NOMO-1 treated with dmso at 0.1 percent for 144 hours (cell line): Measurements from ENCODE around the gene LDB1.

Source experiments
- DNase-seq: peaks from one replicate; lab custom pipeline; 2025; ENCODE audit not compliant: unreplicated experiment; lab: John Stamatoyannopoulos, UW

Gene LDB1

DNA sequence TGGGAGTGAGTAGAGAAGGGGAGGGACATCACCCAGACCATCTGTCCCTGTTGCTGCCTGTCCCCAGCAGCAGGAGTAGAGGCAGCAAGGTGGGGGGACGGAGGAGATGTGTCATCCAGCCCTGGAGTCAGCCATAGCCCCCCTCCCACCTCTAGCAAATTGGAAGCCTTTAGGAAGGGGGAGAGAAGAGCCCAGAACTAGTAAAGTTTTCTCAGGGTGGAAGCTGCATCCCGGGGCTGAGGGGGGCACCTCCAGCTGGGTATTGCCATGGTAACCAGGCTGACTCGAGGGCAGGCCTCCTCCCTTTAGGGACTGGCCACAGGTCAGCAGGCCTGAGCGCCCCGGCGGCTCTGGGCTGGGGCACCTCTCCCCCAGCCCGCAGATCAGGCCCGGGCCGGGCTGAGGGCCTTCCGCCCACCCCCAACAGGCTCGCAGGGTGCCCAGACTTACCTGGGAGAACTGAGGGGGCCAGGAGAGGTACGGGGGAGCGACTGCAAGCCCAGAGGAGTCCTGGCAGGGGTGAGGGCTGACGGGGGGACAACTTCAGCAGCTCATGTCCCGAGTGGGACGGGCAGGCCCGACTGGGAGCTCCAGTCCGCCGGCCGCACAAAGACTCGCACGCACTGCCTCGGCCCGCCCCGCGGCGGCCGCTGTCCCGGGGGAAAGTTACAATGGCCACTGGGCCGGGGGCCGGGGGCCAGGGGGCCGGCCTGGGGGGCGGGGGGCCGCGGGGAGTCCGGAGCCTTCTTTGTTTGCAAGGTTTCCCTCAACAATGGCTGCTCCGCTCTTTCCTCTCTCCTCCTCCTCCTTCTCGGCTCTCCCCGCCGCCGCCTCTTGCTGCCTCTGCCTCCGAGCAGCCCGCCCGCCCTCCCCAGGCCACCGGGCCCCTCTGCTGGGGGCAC is 6.0 kb downstream of the LDB1 start:
- no peak for DNase-seq

DNA sequence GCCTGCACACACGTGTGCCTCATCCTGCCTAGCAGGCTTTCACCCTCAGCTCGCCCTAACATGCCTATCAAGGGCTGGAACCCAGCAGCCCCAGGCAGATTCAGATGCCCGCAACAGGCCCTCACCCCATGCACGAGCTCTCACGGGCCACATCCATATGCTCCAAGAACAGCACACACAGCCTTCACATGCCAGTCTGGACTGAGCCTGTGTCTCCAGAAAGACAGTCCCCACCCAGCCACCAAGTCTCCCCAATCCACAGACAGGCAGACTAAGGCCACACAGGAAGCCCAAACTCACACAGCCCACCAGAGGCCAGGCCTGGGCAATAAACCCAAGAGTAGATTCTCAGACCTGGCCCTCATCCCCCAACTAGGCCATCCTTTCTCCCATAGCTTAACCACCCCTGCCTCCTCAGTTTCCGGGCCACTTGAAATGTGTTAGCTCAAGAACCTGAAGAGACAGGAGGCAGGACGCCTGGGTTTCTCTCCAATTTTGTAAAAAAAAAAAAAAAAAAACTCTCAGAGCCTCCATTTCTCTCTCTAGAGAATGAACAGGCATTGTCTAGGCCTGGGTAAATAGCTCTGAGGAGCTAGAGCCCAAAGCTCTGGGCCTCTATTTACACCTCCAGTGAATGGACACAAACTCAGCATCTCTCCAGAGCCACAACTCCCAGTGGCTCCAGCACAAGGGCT is 6.8 kb downstream of the LDB1 start:
- DNase-seq: no peak

DNA sequence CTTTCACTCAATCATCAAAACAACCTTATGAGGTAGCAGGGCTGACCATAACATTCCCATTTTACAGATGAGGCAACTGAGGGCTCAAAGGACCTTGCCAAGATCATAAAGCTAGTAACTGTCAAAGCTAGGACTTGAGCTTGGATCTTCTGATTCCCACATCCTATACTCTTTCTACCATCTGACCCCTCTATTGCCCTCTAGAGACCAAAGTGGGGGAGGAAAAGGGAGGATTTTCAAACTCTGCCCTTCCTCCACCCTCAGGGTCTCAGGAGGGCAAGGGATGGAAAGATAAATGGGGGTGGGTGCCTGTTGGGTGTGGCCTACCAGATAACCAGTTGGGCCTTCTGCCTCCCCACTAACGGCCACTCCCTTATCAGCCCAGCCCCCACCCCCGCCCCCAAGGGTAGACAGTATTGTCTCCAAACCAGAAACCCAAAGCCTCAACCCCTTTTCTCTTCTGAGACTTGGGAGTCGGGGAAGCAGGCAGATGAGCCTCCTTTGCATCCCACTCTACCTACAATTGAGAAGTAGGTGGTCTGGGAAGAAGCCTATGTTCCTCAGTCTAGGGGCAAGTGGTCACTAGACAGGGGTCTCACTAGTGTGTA is 7.9 kb downstream of the LDB1 start:
- DNase-seq: no peak

DNA sequence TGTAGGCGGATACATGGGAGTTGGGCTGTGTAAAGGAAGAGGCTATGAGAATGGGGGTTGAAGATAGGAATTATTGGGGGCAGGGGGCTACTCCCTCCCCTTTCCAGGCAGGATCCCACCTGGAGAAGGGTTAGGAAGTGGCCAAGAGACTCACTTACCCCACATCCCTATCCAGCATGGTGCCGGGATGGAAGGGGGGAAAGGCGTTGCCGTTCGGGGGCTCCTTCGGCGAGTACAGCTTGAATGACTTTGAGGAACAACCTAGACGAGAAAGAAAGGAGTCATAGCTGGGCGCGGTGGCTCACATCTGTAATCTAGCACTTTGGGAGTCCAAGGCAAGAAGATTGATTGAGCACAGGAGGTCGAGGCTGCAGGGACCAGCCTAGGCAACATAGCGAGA is 8.9 kb downstream of the LDB1 start:
- DNase-seq: no peak

DNA sequence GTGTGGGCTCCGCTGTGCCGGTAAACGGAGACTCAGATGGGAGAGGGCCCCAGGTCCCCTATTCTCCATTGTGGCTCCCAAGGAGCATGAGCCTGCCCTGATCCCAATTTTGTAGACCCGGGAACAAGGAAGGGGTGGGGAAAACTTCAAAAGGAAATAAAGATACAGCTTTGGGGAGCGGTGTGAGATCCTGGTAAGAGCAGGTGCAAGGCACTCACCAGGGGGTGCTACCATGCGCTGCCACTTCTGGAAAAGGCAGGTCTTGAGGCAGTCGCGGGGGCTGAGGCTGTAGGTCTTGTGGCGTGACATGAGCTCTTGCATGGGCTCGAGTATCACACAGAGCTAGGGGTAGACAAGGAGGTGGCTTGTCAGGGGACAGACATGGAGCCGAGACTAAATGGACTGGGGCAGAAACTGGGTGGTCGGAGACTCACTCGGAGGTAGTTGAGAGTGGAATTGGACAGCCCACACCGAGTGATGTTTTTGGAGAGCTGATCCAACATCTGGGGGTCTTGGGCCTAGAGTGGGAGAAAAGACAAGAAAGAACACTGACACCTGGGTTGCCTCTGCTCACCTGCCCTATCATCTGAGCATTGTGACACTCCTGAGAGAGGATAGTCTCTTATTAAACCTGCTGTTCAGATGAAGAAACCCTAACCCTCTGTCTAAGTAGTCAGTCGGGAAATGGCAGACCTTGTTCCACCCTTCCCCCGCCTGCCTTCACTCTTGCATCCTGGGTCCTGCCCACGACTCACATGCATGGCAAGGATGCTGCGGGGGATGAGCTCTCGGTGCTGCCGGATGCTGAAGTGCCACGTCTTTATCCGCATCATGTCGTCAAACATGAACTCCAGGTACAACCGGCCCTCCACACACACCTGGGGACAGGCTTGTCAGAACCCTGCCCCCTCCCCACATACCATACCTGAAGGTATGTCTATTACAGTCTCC is 10.7 kb downstream of the LDB1 start:
- no peak for DNase-seq

DNA sequence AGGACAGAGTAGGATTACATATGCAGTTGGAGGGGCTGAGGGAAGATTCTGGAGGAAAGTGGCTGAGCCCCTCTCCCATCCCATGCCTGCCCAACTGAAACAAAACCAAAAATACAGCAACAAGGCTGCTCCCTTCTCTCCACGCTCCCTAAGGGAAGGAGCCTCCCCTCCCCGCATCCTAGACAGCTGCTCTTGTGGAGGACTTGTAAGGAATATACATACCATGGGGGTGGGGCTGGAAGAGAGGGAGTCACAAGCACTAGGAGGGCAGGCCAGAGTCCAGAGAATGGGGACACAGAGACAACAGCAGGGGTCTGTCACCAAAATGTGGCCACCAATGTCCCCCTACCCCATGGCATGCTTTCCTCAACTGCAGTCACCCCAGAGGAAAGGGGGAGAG is 13.2 kb downstream of the LDB1 start:
- DNase-seq: no peak

GRCh38 chr10:102102421-102102820 is 17.7 kb downstream of the LDB1 start:
- no peak for DNase-seq

DNA sequence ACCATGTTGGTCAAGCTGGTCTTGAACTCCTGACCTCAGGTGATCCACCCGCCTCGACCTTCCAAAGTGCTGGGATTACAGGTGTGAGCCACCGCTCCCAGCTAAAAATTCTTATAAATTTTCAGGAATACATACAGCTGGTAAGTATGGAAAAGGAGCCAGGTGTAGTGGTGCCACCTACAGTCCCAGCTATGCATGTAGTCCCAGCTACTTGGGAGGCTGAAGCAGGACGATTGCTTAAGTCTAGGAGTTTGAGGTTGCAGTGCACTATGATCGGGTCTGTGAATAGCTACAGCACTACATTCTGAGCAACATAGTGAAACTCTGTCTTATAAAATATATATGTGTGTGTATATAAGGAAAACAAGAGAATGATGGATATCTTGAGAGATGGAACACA is 19.0 kb downstream of the LDB1 start:
- DNase-seq: no peak

GRCh38 chr10:102096449-102096848 is 23.7 kb downstream of the LDB1 start:
- no peak for DNase-seq

DNA sequence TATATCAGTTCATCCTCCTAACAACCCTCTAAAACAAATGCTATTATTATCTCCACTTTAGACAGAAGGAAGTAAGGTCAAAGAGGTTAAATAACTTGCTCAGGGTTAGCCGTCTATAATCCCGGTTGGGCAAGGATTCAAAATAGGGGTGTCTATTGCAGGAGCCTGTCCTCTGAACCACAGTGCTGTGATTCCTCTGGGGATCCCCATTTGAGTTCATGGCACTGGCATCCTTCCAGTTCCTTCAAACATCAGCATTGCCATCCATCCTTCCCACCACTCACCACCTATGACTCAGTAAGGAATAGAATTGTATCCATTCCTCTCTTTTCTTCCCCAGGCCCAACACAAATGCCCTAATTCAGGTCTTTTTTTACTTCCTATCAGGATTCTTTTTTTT is 29.4 kb downstream of the LDB1 start:
- DNase-seq: no peak

DNA sequence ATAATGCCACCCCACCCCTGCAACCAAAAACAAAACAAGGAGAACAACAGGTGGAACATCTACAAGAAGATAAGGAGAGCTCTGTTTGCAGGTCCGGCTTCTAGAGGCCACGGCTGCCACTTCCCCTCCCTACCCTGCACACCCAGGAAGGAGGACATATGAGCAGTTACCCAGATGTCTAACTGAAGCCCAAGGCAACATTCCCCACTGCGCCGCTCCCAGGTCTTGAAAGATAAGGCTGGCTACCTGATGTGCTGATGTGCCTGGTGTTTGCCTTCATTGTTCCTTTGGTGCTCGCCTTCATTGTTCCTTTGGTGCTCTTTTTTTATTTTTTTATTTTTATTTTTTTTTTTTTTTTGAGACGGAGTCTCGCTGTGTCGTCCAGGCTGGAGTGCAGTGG is 34.0 kb downstream of the LDB1 start:
- no peak for DNase-seq

- DNase-seq: peak; percentile 1
Observed at GRCh38 chr10:102085336-102085735, 34.8 kb downstream of the LDB1 start.

GRCh38 chr10:102083541-102083940 is 36.6 kb downstream of the LDB1 start:
- no peak for DNase-seq

DNA sequence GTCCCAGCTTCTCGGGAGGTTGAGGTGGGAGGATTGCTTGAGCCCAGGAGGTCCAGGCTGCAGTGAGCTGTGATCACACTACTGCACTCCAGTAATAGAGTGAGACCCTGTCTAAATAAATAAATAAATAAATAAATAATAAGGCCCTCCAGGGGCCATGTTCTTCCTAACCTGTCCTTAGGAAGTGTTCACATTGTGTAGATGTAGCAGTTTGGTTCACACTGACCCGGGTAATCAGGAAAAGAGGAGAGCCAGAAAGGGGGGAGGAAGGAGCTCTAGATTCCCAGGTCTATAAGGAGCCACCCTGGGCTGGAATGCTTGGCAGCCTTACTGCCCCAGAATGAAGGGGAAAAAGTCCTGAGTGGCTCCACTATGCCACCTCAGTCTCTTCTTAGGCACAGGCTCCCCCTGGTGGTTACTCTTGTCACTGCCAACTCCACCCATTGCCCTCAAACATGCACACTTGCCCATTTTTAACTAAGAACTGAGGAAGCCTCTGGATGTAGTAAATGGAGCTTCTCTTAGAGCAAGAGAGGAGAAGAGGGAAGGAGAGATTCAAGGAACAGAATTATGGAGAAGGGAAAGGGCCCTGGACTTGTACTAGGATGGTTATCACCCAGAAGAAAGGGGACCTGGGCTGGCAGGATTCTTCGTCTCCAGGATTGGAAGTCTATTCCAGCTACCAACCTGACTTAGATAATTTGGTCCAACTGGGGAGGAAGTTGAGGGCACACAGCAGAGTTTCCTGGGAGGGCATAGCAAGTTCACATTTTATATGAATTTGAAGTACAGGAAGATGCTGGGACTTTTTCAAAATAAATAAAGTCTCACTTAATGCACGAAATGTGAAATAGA is 47.3 kb downstream of the LDB1 start:
- DNase-seq: peak; percentile 64

GRCh38 chr10:102069071-102069470 is 51.1 kb downstream of the LDB1 start:
- DNase-seq: peak; percentile 32

GRCh38 chr10:102068216-102068615 is 52.0 kb downstream of the LDB1 start:
- DNase-seq: no peak

DNA sequence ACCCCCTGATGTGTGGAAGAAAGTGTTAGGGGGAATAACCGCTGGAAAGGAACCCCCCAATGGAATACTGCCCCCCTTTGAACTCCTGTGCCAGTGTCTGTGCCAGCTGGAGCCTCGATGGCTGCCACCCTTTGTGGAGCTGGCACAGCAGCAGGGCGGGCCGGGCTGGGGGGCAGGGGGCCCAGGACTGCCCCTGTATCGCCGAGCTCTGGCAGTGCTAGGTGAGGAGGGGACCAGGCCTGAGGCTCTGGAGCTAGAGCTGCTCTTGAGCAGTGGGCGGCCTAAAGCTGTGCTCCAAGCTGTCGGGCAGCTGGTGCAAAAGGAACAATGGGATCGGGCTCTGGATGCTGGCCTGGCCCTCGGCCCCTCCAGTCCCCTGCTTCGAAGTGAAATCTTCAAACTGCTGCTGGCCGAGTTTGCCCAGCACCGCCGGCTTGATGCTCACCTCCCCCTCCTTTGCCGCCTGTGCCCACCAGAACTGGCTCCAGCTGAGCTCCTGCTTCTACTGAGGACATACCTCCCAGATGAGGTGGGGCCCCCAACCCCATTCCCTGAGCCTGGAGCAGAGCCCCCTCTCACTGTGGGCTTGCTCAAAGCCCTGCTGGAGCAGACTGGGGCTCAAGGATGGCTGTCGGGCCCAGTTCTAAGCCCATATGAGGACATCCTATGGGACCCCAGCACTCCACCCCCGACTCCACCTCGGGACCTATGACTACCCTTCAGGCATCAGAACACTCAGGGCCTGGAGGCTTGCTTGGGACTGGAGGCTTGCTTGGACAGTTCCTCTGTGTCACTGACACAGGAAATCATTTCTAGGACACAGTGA is 52.9 kb downstream of the LDB1 start:
- DNase-seq: no peak

- no peak for DNase-seq
Observed at GRCh38 chr10:102066399-102067088, 53.6 kb downstream of the LDB1 start.
